HepG2 (cell line): Measurements from ENCODE around the gene PCTP. TPM values are rescaled to one million over a fixed set of nuclear protein-coding genes. Genes with fewer than 3 reads are reported as not detected.

Experiments used
- ATAC-seq: fragments of 200-7000 bp; cut with Tn5 transposase; 3 replicates; pipeline ENCODE4 v1.9.1; 2020; ENCODE audit warnings: mild to moderate bottlenecking, moderate library complexity
- BruUV-seq: library from RNA; stranded (reverse); fragments of 400-500 nt; replicated peaks from 2 replicates; lab custom pipeline; 2021; lab: Mats Ljungman, UMichigan
- CTCF ChIA-PET: fragments of 300-600 bp; formaldehyde crosslinking; extraction: SDS; loops from one replicate; lab custom pipeline; 2021; ENCODE audit warnings: low total read pairs, inconsistent platforms, low intra/inter-chr PET ratio; lab: Yijun Ruan, JAX
- POLR2A ChIA-PET: fragments of 350-600 bp; sonication (Branson Sonifier 250); formaldehyde crosslinking; loops from one replicate; lab custom pipeline; 2020; ENCODE audit warnings: antibody characterized with exemption, inconsistent platforms; lab: Yijun Ruan, JAX
- DNase-seq: peaks from one replicate; pipeline ENCODE4 v3.0.0-alpha.2; 2015; ENCODE audit warnings: low spot score
- FAIRE-seq: peaks from 3 replicates; lab custom pipeline; 2011; peaks lifted over from hg19 to GRCh38; lab: Jason Lieb, UNC
- H2AFZ ChIP-seq: one replicate; pipeline ENCODE4 v1.6.1; 2011; ENCODE audit warnings: low read length, inconsistent platforms
- H3K27ac ChIP-seq: fragments of 300-600 bp; 3 replicates; pipeline ENCODE4 v1.8.0; 2011; ENCODE audit warnings: mixed run types, mild to moderate bottlenecking, mixed read lengths, low read length, inconsistent platforms; ENCODE audit not compliant: insufficient read depth; ENCODE audit errors: extremely low read length
- H3K27me3 ChIP-seq, 2 experiments: fragments of 200-600 bp in 1 of 2; 2 replicates in 1 of 2; 3 replicates in 1 of 2; pipeline versions ENCODE4 v1.6.0 to v1.8.0; 2011; ENCODE audit warnings: low read length in 2 of 2, mild to moderate bottlenecking in 2 of 2, moderate library complexity in 2 of 2, inconsistent platforms in 1 of 2; ENCODE audit not compliant: insufficient read depth in 2 of 2, control insufficient read depth in 1 of 2
- H3K36me3 ChIP-seq, 2 experiments: fragments of 200-600 bp in 1 of 2; replicated peaks in 1 of 2; 2 replicates in 1 of 2; 3 replicates in 1 of 2; pipeline versions ENCODE4 v1.5.1 to v1.8.0; 2011; ENCODE audit warnings: low read length in 2 of 2, inconsistent platforms in 1 of 2; ENCODE audit not compliant: insufficient read depth in 2 of 2, control insufficient read depth in 1 of 2
- H3K4me1 ChIP-seq: 2 replicates; pipeline ENCODE4 v1.5.1; 2012; ENCODE audit warnings: low read length, inconsistent platforms; ENCODE audit not compliant: insufficient read depth
- H3K4me2 ChIP-seq: 2 replicates; pipeline ENCODE4 v1.6.0; 2011; ENCODE audit warnings: low read depth, low read length, inconsistent platforms
- H3K4me3 ChIP-seq, 3 experiments: fragments of 200-600 bp in 1 of 3; sonication (generic), shearing (Covaris generic) in 1 of 3; replicated peaks in 1 of 3; 2 replicates each; pipeline ENCODE4 v1.5.1; 2011 to 2016; ENCODE audit warnings: low read length in 3 of 3, inconsistent platforms in 2 of 3, low read depth in 2 of 3, mild to moderate bottlenecking in 2 of 3, control low read depth in 1 of 3, mixed read lengths in 1 of 3; ENCODE audit not compliant: insufficient read depth in 1 of 3
- H3K79me2 ChIP-seq: one replicate; pipeline ENCODE4 v1.6.1; 2011; ENCODE audit warnings: low read length, inconsistent platforms; ENCODE audit not compliant: insufficient read depth
- H3K9ac ChIP-seq: 2 replicates; pipeline ENCODE4 v1.6.0; 2011; ENCODE audit warnings: mild to moderate bottlenecking, low read depth, low read length, inconsistent platforms; ENCODE audit not compliant: insufficient read depth
- H3K9me3 ChIP-seq: 2 replicates; pipeline ENCODE4 v1.5.1; 2012; ENCODE audit warnings: mild to moderate bottlenecking, low read length
- H4K20me1 ChIP-seq: 2 replicates; pipeline ENCODE4 v1.6.0; 2011; ENCODE audit warnings: inconsistent platforms, mild to moderate bottlenecking, low read length, moderate library complexity; ENCODE audit not compliant: insufficient read depth
- CBX5 ChIP-seq: sonication (generic); formaldehyde crosslinking; IDR thresholded peaks from 2 replicates; pipeline ENCODE4 v1.4.0; 2020; ENCODE audit warnings: missing genetic modification reagents, borderline replicate concordance
- CCAR2 ChIP-seq: fragments of 200-400 bp; formaldehyde crosslinking; optimal IDR thresholded peaks from 2 replicates; pipeline ENCODE3; 2018; ENCODE audit warnings: low read depth, mild to moderate bottlenecking, low read length, moderate library complexity
- GATAD2A ChIP-seq: IDR thresholded peaks from 2 replicates; pipeline ENCODE4 v1.6.1; 2016
- GFI1 ChIP-seq: sonication (generic); formaldehyde crosslinking; IDR thresholded peaks from 2 replicates; pipeline ENCODE4 v1.5.0; 2020; ENCODE audit warnings: missing genetic modification reagents, mild to moderate bottlenecking, borderline replicate concordance
- HNF4A ChIP-seq: sonication (generic); formaldehyde crosslinking; IDR thresholded peaks from 2 replicates; pipeline ENCODE4 v1.4.0; 2020; ENCODE audit warnings: missing genetic modification reagents
- MED1 ChIP-seq: sonication (generic); formaldehyde crosslinking; IDR thresholded peaks from 2 replicates; pipeline ENCODE4 v1.4.0; 2020; ENCODE audit warnings: missing genetic modification reagents
- RFX5 ChIP-seq: IDR thresholded peaks from 2 replicates; pipeline ENCODE4 v1.6.1; 2011; ENCODE audit warnings: low read depth, low read length, improper control_type of control experiment
- SMYD3 ChIP-seq: sonication (generic); formaldehyde crosslinking; IDR thresholded peaks from 2 replicates; pipeline ENCODE4 v1.8.1; 2023; ENCODE audit warnings: mild to moderate bottlenecking, missing genetic modification reagents
- SNAI1 ChIP-seq: sonication (generic); formaldehyde crosslinking; IDR thresholded peaks from 2 replicates; pipeline ENCODE4 v1.5.0; 2020; ENCODE audit warnings: mild to moderate bottlenecking, missing genetic modification reagents, borderline replicate concordance
- STAT5B ChIP-seq: sonication (generic); formaldehyde crosslinking; IDR thresholded peaks from 2 replicates; pipeline ENCODE4 v1.4.0; 2020; ENCODE audit warnings: missing genetic modification reagents
- ZBTB25 ChIP-seq: IDR thresholded peaks from 2 replicates; pipeline ENCODE4 v1.6.1; 2018; ENCODE audit warnings: missing genetic modification reagents
- ZNF367 ChIP-seq: sonication (generic); formaldehyde crosslinking; IDR thresholded peaks from 2 replicates; pipeline ENCODE4 v1.4.0; 2020; ENCODE audit warnings: missing genetic modification reagents, borderline replicate concordance
- ZNF773 ChIP-seq: sonication (generic); formaldehyde crosslinking; IDR thresholded peaks from 2 replicates; pipeline ENCODE4 v1.4.0; 2020; ENCODE audit warnings: missing genetic modification reagents, borderline replicate concordance
- ZNF83 ChIP-seq: sonication (generic); formaldehyde crosslinking; IDR thresholded peaks from 2 replicates; pipeline ENCODE4 v1.4.0; 2020; ENCODE audit warnings: missing genetic modification reagents, mild to moderate bottlenecking, borderline replicate concordance
- WGBS: methylation state at CpG from one replicate; pipeline ENCODE4 v1.1.6; 2017; ENCODE audit warnings: low lambda C conversion rate; 5-methylcytosine and 5-hydroxymethylcytosine counted together
- in situ Hi-C: cut with HindIII; loops from 2 replicates; pipeline ENCODE4 v1.10.0; 2017; ENCODE audit warnings: low pct_unique_long_range_greater_than_20kb; ENCODE audit not compliant: extremely low pct_ligation_motif_present
- intact Hi-C: fragments of 100-400 bp; cut with micrococcal nuclease; formaldehyde crosslinking; loops from one replicate; pipeline ENCODE4 v1.10.0; 2022; ENCODE audit not compliant: unreplicated experiment
- polyA plus RNA-seq, 8 experiments: library from polyadenylated mRNA; depleted of rRNA in 3 of 8; stranded (reverse) in 7 of 8; unstranded in 1 of 8; fragments of >200 nt; fragmentation: Illumina TruSeq in 4 of 8; extraction: Trizol in 4 of 8; gene quantifications; 2 replicates each; pipeline versions ENCODE4 v1.2.1 to v1.2.3, GENCODE V29; 2011 to 2016; ENCODE audit warnings: low read depth in 4 of 8, missing spikeins in 1 of 8, mixed read lengths in 1 of 8; ENCODE audit not compliant: insufficient read depth in 1 of 8
- total RNA-seq, 5 experiments: library from RNA; depleted of rRNA; stranded (reverse); fragments of >200 nt; fragmentation: Illumina TruSeq; extraction: Trizol; gene quantifications; 2 replicates each; pipeline ENCODE4 v1.2.3, GENCODE V29; 2016; ENCODE audit warnings: low read depth in 1 of 5
- TF ChIP-seq, protein P1 (sequence below): sonication (generic); formaldehyde crosslinking; IDR thresholded peaks from 2 replicates; pipeline ENCODE4 v1.4.0; 2020; ENCODE audit warnings: mild to moderate bottlenecking, missing genetic modification reagents
- TF ChIP-seq, protein P2 (sequence below): sonication (generic); formaldehyde crosslinking; IDR thresholded peaks from 2 replicates; pipeline ENCODE4 v1.4.0; 2020; ENCODE audit warnings: missing genetic modification reagents

PCTP gene
- total and polyA plus RNA-seq, 2 of the 13 experiments (the other 11 are each of a cell fraction or from before 2014, with no cell fraction given): 37.1 to 50.7 TPM

- Histone ChIP-seq H3K27me3 (peaks cover 0 to 26% of the 10 kb centered on the region in 2 experiments; a peak in 3 of 5 replicates), H3K9ac (no peak overlapping the region), H3K9me3 (no peaks in the 10 kb centered on the region), H3K79me2 (no peaks in the 10 kb centered on the region), H3K27ac (no peak overlapping the region)
- ATAC-seq: no peak
- no peak for DNase-seq
- TF ChIP-seq GATAD2A (no peak), CBX5 (CRISPR knock-in tag) (no peak), ZNF367 (CRISPR knock-in tag) (no peak), ZNF83 (CRISPR knock-in tag) (no peak), STAT5B (CRISPR knock-in tag) (no peak), MED1 (CRISPR knock-in tag) (no peak), HNF4A (CRISPR knock-in tag) (no peak), GFI1 (no peak), ZBTB25 (CRISPR knock-in tag) (no peak), RFX5 (no peak), SMYD3 (no peak), CCAR2 (no peak), SNAI1 (no peak), ZNF773 (CRISPR knock-in tag) (no peak)
- TF ChIP-seq, protein P1, sequence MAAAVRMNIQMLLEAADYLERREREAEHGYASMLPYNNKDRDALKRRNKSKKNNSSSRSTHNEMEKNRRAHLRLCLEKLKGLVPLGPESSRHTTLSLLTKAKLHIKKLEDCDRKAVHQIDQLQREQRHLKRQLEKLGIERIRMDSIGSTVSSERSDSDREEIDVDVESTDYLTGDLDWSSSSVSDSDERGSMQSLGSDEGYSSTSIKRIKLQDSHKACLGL (CRISPR knock-in tag): no peak
- TF ChIP-seq, protein P2, sequence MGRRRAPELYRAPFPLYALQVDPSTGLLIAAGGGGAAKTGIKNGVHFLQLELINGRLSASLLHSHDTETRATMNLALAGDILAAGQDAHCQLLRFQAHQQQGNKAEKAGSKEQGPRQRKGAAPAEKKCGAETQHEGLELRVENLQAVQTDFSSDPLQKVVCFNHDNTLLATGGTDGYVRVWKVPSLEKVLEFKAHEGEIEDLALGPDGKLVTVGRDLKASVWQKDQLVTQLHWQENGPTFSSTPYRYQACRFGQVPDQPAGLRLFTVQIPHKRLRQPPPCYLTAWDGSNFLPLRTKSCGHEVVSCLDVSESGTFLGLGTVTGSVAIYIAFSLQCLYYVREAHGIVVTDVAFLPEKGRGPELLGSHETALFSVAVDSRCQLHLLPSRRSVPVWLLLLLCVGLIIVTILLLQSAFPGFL (CRISPR knock-in tag): no peak
- TF ChIP-seq, all 625 proteins: peak for 0
- POLR2A ChIA-PET: no interaction called here
- H3K4me2 ChIP-seq: no peak overlapping the region
- H4K20me1 ChIP-seq: no peaks in the 10 kb centered on the region
- intact Hi-C loops (no loop called here), in situ Hi-C loops (no loop called here)
- no peak overlapping the region for H3K4me3 ChIP-seq
- peaks cover 6% of the 10 kb centered on the region; the same call in 1 of the 2 replicates for H3K4me1 ChIP-seq
- H2AFZ ChIP-seq: no peak overlapping the region
- 26% methylated on average over 6 of the region's 6 CpGs for WGBS
- no TSS peak for BruUV-seq
- H3K36me3 ChIP-seq: no peaks in the 10 kb centered on the region
- CTCF ChIA-PET: no interaction called here
- FAIRE-seq: no peak
Observed at GRCh38 chr17:55727275-55727674, 23.6 kb upstream of the PCTP start.
